NCI-H446 treated with DMSO at 0.1 percent for 48 hours (cell line): ENCODE results near the gene YJEFN3.
A peak's percentile ranks its signal among the peaks of the same experiment; 100 is the strongest.

Experiments
- DNase-seq: peaks from one replicate; lab custom pipeline; 2025; lab: John Stamatoyannopoulos, UW

YJEFN3 gene

GRCh38 chr19:19524053-19524452, 4.7 kb upstream of the YJEFN3 start:
- DNase-seq: no peak

GRCh38 chr19:19525611-19526380, 2.9 kb upstream of the YJEFN3 start:
- DNase-seq: no peak

GRCh38 chr19:19526581-19527370, 1.9 kb upstream of the YJEFN3 start:
- no peak for DNase-seq

GRCh38 chr19:19527371-19527656, 1.4 kb upstream of the YJEFN3 start:
- DNase-seq: no peak

- no peak for DNase-seq
Observed at GRCh38 chr19:19527674-19528625, 761 bp upstream of the YJEFN3 start.

- DNase-seq: no peak
Observed at GRCh38 chr19:19529783-19530422, 1.2 kb downstream of the YJEFN3 start.

GRCh38 chr19:19530423-19530804, 1.7 kb downstream of the YJEFN3 start:
- no peak for DNase-seq

- no peak for DNase-seq
Observed at GRCh38 chr19:19530889-19531288, 2.2 kb downstream of the YJEFN3 start.

GRCh38 chr19:19531951-19532805, 3.5 kb downstream of the YJEFN3 start:
- DNase-seq: peak; percentile 31

GRCh38 chr19:19532806-19533701, 4.3 kb downstream of the YJEFN3 start:
- no peak for DNase-seq

GRCh38 chr19:19533841-19534240, 5.1 kb downstream of the YJEFN3 start:
- DNase-seq: no peak

GRCh38 chr19:19534556-19535265, 6.0 kb downstream of the YJEFN3 start:
- no peak for DNase-seq

GRCh38 chr19:19535311-19536191, 6.8 kb downstream of the YJEFN3 start:
- DNase-seq: no peak

- no peak for DNase-seq
Observed at GRCh38 chr19:19537075-19538048, 8.7 kb downstream of the YJEFN3 start.

- DNase-seq: no peak
Observed at GRCh38 chr19:19538061-19538784, 9.5 kb downstream of the YJEFN3 start, which contains the start of gene CILP2. Gene CILP2, plus strand, starts transcription at chr19:19538265. Its CDS starts 85 bp downstream, at chr19:19538350.

- DNase-seq: no peak
Observed at GRCh38 chr19:19538785-19539166, 10.1 kb downstream of the YJEFN3 start.
